Measurements from ENCODE around the gene SYPL1. TPM values are rescaled to one million over a fixed set of nuclear protein-coding genes. Genes with fewer than 3 reads are reported as not detected.

The SYPL1 gene
- total RNA-seq, 4 donors from 2014 or later = 119 to 165 (median 132) TPM

DNA sequence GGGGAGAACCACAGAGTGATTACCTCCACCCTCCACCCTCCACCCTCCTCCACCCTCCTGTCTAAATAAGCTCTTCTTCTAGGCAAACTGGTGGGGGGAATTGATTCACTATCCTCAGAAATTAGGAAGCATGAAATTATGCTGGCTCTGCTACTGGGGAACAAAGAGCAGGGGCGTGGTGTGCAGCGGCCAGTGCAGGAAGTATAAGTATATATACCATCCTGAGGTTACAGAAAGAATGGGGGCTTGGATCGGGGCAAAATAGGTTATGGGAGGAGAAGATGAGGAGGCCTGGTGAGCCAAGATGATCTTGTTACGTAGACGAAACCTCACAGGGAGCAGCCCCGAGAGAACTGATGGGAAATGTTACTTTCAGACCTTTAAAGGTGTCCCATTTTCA, 49.1 kb downstream of the SYPL1 start:
- Histone ChIP-seq H3K27me3 (no peaks in the 10 kb centered on the region), H3K36me3 (no peaks in the 10 kb centered on the region), H3K4me3 (replicated peaks in 1 of 3) (no peak overlapping the region), H3K4me1 (peaks cover 31 to 43% of the 10 kb centered on the region in 2 donors), H3K9me3 (no peaks in the 10 kb centered on the region), H3K27ac (no peak overlapping the region)
- TF ChIP-seq, protein P1, sequence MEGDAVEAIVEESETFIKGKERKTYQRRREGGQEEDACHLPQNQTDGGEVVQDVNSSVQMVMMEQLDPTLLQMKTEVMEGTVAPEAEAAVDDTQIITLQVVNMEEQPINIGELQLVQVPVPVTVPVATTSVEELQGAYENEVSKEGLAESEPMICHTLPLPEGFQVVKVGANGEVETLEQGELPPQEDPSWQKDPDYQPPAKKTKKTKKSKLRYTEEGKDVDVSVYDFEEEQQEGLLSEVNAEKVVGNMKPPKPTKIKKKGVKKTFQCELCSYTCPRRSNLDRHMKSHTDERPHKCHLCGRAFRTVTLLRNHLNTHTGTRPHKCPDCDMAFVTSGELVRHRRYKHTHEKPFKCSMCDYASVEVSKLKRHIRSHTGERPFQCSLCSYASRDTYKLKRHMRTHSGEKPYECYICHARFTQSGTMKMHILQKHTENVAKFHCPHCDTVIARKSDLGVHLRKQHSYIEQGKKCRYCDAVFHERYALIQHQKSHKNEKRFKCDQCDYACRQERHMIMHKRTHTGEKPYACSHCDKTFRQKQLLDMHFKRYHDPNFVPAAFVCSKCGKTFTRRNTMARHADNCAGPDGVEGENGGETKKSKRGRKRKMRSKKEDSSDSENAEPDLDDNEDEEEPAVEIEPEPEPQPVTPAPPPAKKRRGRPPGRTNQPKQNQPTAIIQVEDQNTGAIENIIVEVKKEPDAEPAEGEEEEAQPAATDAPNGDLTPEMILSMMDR (IDR thresholded peaks at IDR 0.05) = no peak
- no peak for TF ChIP-seq POLR2A (IDR thresholded peaks at IDR 0.05)
- DNase-seq = no peak
- 92 to 94% methylated on average over 6 of the region's 6 CpGs for WGBS, 2 donors
- intact Hi-C loops (cut with DNase I) = no loop called here

DNA sequence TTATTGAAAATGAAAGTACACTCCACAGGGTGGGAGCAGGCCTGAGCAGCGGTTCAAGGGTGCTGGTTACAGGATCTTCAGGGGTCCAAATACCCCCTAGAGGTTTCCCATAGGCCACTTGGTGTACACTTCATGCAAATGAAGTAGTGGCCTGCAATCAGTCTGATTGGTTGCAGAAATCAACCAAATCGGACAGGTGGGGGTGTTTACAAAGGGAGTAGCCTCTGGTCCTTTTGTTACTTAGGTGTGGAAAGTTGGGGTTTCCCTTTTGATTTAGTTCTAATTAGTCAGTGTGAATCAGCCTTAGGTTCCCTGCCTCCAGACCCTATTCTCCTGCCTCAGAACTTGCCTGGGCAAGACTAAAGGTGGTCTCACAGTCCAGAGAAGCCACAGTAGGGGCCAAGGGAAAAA, 49.6 kb downstream of the SYPL1 start:
- no peak for TF ChIP-seq POLR2A (IDR thresholded peaks at IDR 0.05)
- TF ChIP-seq, protein P1 (IDR thresholded peaks at IDR 0.05) = no peak
- no peak overlapping the region for H3K27ac ChIP-seq
- no peaks in the 10 kb centered on the region for H3K27me3 ChIP-seq
- 93 to 94% methylated on average over 2 of the region's 2 CpGs for WGBS, 2 donors
- H3K4me3 ChIP-seq (replicated peaks in 1 of 3) = no peak overlapping the region
- H3K9me3 ChIP-seq = no peaks in the 10 kb centered on the region
- H3K4me1 ChIP-seq = peaks cover 36 to 48% of the 10 kb centered on the region in 2 donors
- H3K36me3 ChIP-seq = no peaks in the 10 kb centered on the region
- DNase-seq = no peak
- intact Hi-C loops (cut with DNase I) = no loop called here

DNA sequence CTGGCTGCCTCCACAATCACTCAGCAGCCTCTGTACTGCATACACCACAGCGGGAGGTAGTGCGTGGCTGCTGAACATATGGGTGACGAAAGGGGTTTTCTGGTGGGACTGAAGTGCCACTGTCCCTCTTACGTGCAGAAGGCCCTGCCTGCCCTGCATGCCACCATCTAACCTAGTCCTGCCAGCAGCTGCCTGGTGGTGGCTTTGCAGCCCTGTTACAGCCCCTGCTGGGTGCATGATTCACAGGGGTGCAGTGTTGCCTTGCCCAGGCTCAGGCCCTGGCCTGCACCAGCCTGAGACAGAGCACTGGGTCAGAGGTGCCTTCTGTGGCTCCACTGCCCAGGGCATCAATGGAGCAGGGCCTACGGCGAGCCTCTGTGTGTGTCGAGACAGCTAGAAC, 50.1 kb downstream of the SYPL1 start:
- Histone ChIP-seq H3K9me3 (no peaks in the 10 kb centered on the region), H3K27me3 (no peaks in the 10 kb centered on the region), H3K27ac (no peak overlapping the region), H3K36me3 (no peaks in the 10 kb centered on the region), H3K4me1 (peaks cover 41 to 53% of the 10 kb centered on the region in 2 donors), H3K4me3 (replicated peaks in 1 of 3) (no peak overlapping the region)
- DNase-seq = no peak
- no peak for TF ChIP-seq POLR2A (IDR thresholded peaks at IDR 0.05)
- TF ChIP-seq, protein P1 (IDR thresholded peaks at IDR 0.05) = no peak
- intact Hi-C loops (cut with DNase I) = no loop called here
- WGBS, 2 donors = 96 to 99% methylated on average over 6 to 7 of the region's 7 CpGs

DNA sequence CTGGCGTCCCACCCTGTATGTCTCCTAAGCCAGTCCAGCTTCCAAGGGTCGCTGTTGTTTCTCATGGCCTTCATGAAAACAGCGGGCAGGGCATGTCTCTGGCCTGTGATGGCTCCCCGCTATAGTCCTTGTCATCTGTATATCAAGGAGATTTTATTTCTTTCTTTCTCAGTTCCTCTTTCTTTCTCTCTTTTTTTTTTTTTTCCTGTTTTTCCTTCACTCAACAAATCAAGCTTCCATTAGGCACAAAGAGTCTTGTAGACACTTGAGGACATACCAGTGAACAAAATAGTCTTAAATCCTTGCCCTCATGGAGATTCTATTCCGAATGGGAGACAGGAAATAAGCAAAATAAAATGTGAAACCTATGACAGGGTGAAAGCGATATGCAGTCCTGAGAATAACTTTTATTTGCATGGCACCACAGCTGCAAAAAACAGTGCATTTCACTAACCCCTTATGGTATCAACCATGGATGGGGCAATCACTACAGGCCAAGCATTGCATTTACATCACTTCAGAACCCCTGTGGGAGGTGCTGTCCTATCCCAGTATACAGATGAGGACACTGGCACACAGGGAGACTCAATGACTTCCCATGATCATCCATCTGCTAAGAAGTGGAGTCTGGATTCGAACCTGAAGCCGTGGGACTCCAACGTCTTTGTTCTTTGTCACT, 50.7 kb downstream of the SYPL1 start:
- intact Hi-C loops (cut with DNase I) = no loop called here
- H3K36me3 ChIP-seq = no peaks in the 10 kb centered on the region
- peaks cover 41 to 52% of the 10 kb centered on the region in 2 donors for H3K4me1 ChIP-seq
- WGBS, 2 donors = 97 to 99% methylated on average over 9 of the region's 9 CpGs
- no peak overlapping the region for H3K27ac ChIP-seq
- H3K9me3 ChIP-seq = no peaks in the 10 kb centered on the region
- H3K27me3 ChIP-seq = no peaks in the 10 kb centered on the region
- H3K4me3 ChIP-seq (replicated peaks in 1 of 3) = no peak overlapping the region
- TF ChIP-seq, protein P1 (IDR thresholded peaks at IDR 0.05) = no peak
- no peak for TF ChIP-seq POLR2A (IDR thresholded peaks at IDR 0.05)
- DNase-seq = no peak

DNA sequence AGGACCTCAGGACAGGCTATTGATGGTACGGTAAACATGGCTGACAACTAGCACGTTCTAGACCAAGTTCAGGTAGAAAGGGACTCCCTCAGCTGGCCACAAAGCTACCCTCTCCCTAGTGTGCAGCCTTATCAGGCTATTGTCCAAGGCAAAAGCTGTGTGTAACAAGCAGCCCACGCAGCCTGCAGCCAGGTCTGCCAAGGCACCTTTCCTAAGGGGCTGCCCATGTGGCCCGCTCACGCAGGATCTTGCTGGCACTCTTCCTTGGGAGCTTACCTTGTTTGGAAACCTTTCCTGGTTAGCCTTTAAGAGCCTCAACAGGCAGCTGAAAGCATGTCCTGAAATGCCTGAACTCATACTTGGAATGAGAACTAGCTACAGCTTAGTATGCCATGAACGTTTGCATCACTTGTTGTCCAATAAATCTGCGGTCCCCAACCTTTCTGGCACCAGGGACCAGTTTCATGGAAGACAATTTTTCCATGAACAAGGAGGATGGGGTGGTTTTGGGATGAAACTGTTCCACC, 51.7 kb downstream of the SYPL1 start:
- intact Hi-C loops (cut with DNase I) = no loop called here
- WGBS, 2 donors = 81 to 82% methylated on average over 6 to 7 of the region's 7 CpGs
- peaks cover 31 to 43% of the 10 kb centered on the region in 2 donors for H3K4me1 ChIP-seq

More for the DNA sequence above, 51.7 kb downstream of the SYPL1 start:
- no peak for TF ChIP-seq POLR2A (IDR thresholded peaks at IDR 0.05)
- TF ChIP-seq, protein P1 (IDR thresholded peaks at IDR 0.05) = no peak
- no peak overlapping the region for H3K4me3 ChIP-seq (replicated peaks in 1 of 3)
- no peaks in the 10 kb centered on the region for H3K9me3 ChIP-seq
- no peaks in the 10 kb centered on the region for H3K27me3 ChIP-seq
- no peak overlapping the region for H3K27ac ChIP-seq
- no peaks in the 10 kb centered on the region for H3K36me3 ChIP-seq
- DNase-seq = peak in 1 of 2 donors; percentile 41

Measured in thyroid gland (tissue), 4 donors.